Esophagus (tissue), 2 donors: ENCODE data around the gene ABCA7. TPM values are rescaled to one million over a fixed set of nuclear protein-coding genes. Genes with fewer than 3 reads are reported as not detected.
A peak's percentile ranks its signal among the peaks of the same experiment; 100 is the strongest.

Experiments
- H3K27ac ChIP-seq, 2 donors: one replicate each; pipeline ENCODE4 v1.5.1; 2013; ENCODE audit warnings: low read depth in 2 of 2, mild to moderate bottlenecking in 2 of 2, inconsistent platforms in 1 of 2, low read length in 1 of 2, moderate library complexity in 1 of 2
- H3K27me3 ChIP-seq, 2 donors: one replicate each; pipeline ENCODE4 v1.6.1; 2013; ENCODE audit warnings: low read length in 2 of 2, control low read depth in 1 of 2, mild to moderate bottlenecking in 1 of 2; ENCODE audit not compliant: insufficient read depth in 2 of 2, control insufficient read depth in 1 of 2
- H3K36me3 ChIP-seq, 2 donors: one replicate each; pipeline ENCODE4 v1.6.1; 2013; ENCODE audit warnings: low read length in 1 of 2; ENCODE audit not compliant: control insufficient read depth in 2 of 2, insufficient read depth in 2 of 2
- H3K4me1 ChIP-seq, 2 donors: one replicate each; pipeline ENCODE4 v1.6.1; 2013; ENCODE audit warnings: low read length in 1 of 2; ENCODE audit not compliant: control insufficient read depth in 2 of 2, insufficient read depth in 2 of 2
- H3K4me3 ChIP-seq, 2 donors: one replicate each; pipeline ENCODE4 v1.5.1; 2013; ENCODE audit warnings: low read length in 2 of 2, mild to moderate bottlenecking in 2 of 2, low read depth in 1 of 2, moderate library complexity in 1 of 2
- H3K9me3 ChIP-seq, 2 donors: one replicate each; pipeline ENCODE4 v1.6.1; 2013; ENCODE audit warnings: mild to moderate bottlenecking in 2 of 2, low read depth in 1 of 2, low read length in 1 of 2, moderate library complexity in 1 of 2; ENCODE audit not compliant: control insufficient read depth in 2 of 2, insufficient read depth in 1 of 2
- WGBS, 2 donors: extraction: QIAGEN DNeasy Blood & Tissue Kit; methylation state at CpG; one replicate each; pipeline ENCODE4 v1.1.7; 2013; 5-methylcytosine and 5-hydroxymethylcytosine counted together
- polyA plus RNA-seq, 2 donors: library from polyadenylated mRNA; stranded (reverse); fragments of 200-250 nt; gene quantifications; one replicate each; pipeline ENCODE4 v1.2.3, GENCODE V29; 2013
- donor health status: healthy with polysubstance abuse.
- donor health status: Bipolar disorder and iron deficiency.

The ABCA7 gene
- polyA plus RNA-seq, 2 donors = 11.4 to 26.4 TPM

GRCh38 chr19:1016647-1017114 lies 23.2 kb upstream of the ABCA7 start:
- Histone ChIP-seq H3K9me3 (peaks cover 0 to 3% of the 10 kb centered on the region in 2 donors), H3K4me1 (peaks cover 38 to 43% of the 10 kb centered on the region in 2 donors), H3K27me3 (no peaks in the 10 kb centered on the region), H3K4me3 (peak overlapping the region; percentile 9 to 23), H3K27ac (peak overlapping the region; percentile 84 to 98), H3K36me3 (peaks cover 0 to 35% of the 10 kb centered on the region in 2 donors)
- 29 to 45% methylated on average over 12 of the region's 12 CpGs for WGBS, 2 donors

GRCh38 chr19:1017115-1017905 lies 22.6 kb upstream of the ABCA7 start:
- peaks cover 0 to 29% of the 10 kb centered on the region in 2 donors for H3K36me3 ChIP-seq
- H3K4me3 ChIP-seq = peak overlapping the region; percentile 9 to 23
- peaks cover 38 to 43% of the 10 kb centered on the region in 2 donors for H3K4me1 ChIP-seq
- no peaks in the 10 kb centered on the region for H3K27me3 ChIP-seq
- peak overlapping the region; percentile 84 to 98 for H3K27ac ChIP-seq
- 43 to 47% methylated on average over 24 of the region's 24 CpGs for whole genome bisulfite sequencing, 2 donors
- H3K9me3 ChIP-seq = peaks cover 0 to 3% of the 10 kb centered on the region in 2 donors

GRCh38 chr19:1017906-1018305 lies 22.0 kb upstream of the ABCA7 start:
- 85 to 87% methylated on average over 7 to 9 of the region's 9 CpGs for WGBS, 2 donors

GRCh38 chr19:1018393-1018792 lies 21.5 kb upstream of the ABCA7 start:
- WGBS, 2 donors = 57 to 72% methylated on average over 5 of the region's 5 CpGs
- Histone ChIP-seq H3K9me3 (peaks cover 0 to 3% of the 10 kb centered on the region in 2 donors), H3K4me3 (no peak overlapping the region), H3K4me1 (peaks cover 38 to 43% of the 10 kb centered on the region in 2 donors), H3K27me3 (no peaks in the 10 kb centered on the region), H3K36me3 (peaks cover 0 to 20% of the 10 kb centered on the region in 2 donors), H3K27ac (peak overlapping the region in 1 of 2 donors; percentile 98)

More at GRCh38 chr19:1017906-1018305, 22.0 kb upstream of the ABCA7 start:
- peaks cover 0 to 25% of the 10 kb centered on the region in 2 donors for H3K36me3 ChIP-seq
- no peak overlapping the region for H3K4me3 ChIP-seq
- peaks cover 38 to 43% of the 10 kb centered on the region in 2 donors for H3K4me1 ChIP-seq
- peak overlapping the region; percentile 53 to 98 for H3K27ac ChIP-seq
- no peaks in the 10 kb centered on the region for H3K27me3 ChIP-seq
- H3K9me3 ChIP-seq = peaks cover 0 to 3% of the 10 kb centered on the region in 2 donors

GRCh38 chr19:1018932-1019615 lies 20.8 kb upstream of the ABCA7 start:
- H3K27ac ChIP-seq = peak overlapping the region in 1 of 2 donors; percentile 98
- peaks cover 38 to 43% of the 10 kb centered on the region in 2 donors for H3K4me1 ChIP-seq

GRCh38 chr19:1019616-1019961 lies 20.3 kb upstream of the ABCA7 start:
- Histone ChIP-seq H3K27ac (peak overlapping the region; percentile 66 to 98), H3K27me3 (no peaks in the 10 kb centered on the region), H3K4me3 (peak overlapping the region; percentile 66 to 92), H3K4me1 (peaks cover 38 to 43% of the 10 kb centered on the region in 2 donors), H3K36me3 (peaks cover 0 to 10% of the 10 kb centered on the region in 2 donors), H3K9me3 (peaks cover 0 to 3% of the 10 kb centered on the region in 2 donors)
- 55 to 58% methylated on average over 16 to 18 of the region's 18 CpGs for WGBS, 2 donors

More at GRCh38 chr19:1018932-1019615, 20.8 kb upstream of the ABCA7 start:
- Histone ChIP-seq H3K36me3 (peaks cover 0 to 14% of the 10 kb centered on the region in 2 donors), H3K9me3 (peaks cover 0 to 3% of the 10 kb centered on the region in 2 donors), H3K4me3 (peak overlapping the region; percentile 66 to 92), H3K27me3 (no peaks in the 10 kb centered on the region)
- WGBS, 2 donors = 36 to 37% methylated on average over 15 to 17 of the region's 17 CpGs

GRCh38 chr19:1019980-1020867 lies 19.7 kb upstream of the ABCA7 start:
- Histone ChIP-seq H3K9me3 (peaks cover 0 to 3% of the 10 kb centered on the region in 2 donors), H3K27ac (peak overlapping the region; percentile 84 to 98), H3K36me3 (peaks cover 0 to 10% of the 10 kb centered on the region in 2 donors), H3K4me3 (peak overlapping the region; percentile 66 to 92), H3K4me1 (peaks cover 34 to 43% of the 10 kb centered on the region in 2 donors), H3K27me3 (no peaks in the 10 kb centered on the region)
- 1% methylated on average over 60 of the region's 60 CpGs for WGBS, 2 donors

- 0% methylated on average over 41 to 68 of the region's 68 CpGs for WGBS, 2 donors
- Histone ChIP-seq H3K4me3 (peak within 1 kb of the TSS; percentile 66 to 92), H3K27ac (peak within 1 kb of the TSS; percentile 84 to 98), H3K27me3 (no peaks in the 10 kb centered on the region), H3K36me3 (peaks cover 0 to 10% of the 10 kb centered on the region in 2 donors), H3K4me1 (peaks cover 29 to 36% of the 10 kb centered on the region in 2 donors), H3K9me3 (peaks cover 0 to 3% of the 10 kb centered on the region in 2 donors)
Observed at GRCh38 chr19:1020868-1021425, 19.0 kb upstream of the ABCA7 start, which contains the start of gene TMEM259. TMEM259 (minus strand) TSS chr19:1021123; CDS start chr19:1020996, 127 bp downstream.
